ENCODE results near the gene TKTL1. TPM values are rescaled to one million over a fixed set of nuclear protein-coding genes. Genes with fewer than 3 reads are reported as not detected.

The TKTL1 gene
- total RNA-seq, 1 experiment from 2014 or later = not detected

GRCh38 chrX:154312116-154312515, 16.5 kb downstream of the TKTL1 start:
- no peak for ATAC-seq
- in situ Hi-C loops (cut with HindIII; ENCODE audit: low pct_unique_long_range_greater_than_20kb, low sequenced_read_pairs) (no loop called here), intact Hi-C loops (cut with micrococcal nuclease; ENCODE audit: unreplicated experiment) (no loop called here)
- CTCF ChIA-PET = no interaction called here
- DNase-seq (ENCODE audit: low read depth, low spot score) = no peak
- Histone ChIP-seq H3K4me3 (ENCODE audit: low read depth in 2 of 2, low read length in 2 of 2) (no peak overlapping the region), H3K9me3 (ENCODE audit: control insufficient read depth, insufficient read depth, low read depth, low read length) (no peaks in the 10 kb centered on the region), H3K27me3 (ENCODE audit: control insufficient read depth, insufficient read depth, low read length) (no peaks in the 10 kb centered on the region), H3K36me3 (ENCODE audit: control insufficient read depth, insufficient read depth, low read length) (no peaks in the 10 kb centered on the region), H3K4me1 (ENCODE audit: control insufficient read depth, insufficient read depth, low read length) (no peaks in the 10 kb centered on the region), H3K27ac (ENCODE audit: low read length) (no peak overlapping the region)
- no TSS peak for BruUV-seq (replicated peaks)
- POLR2A ChIA-PET = interaction anchor here (0.6 kb wide), 2 partner anchors 18 to 408 kb away, joined by 3 read pairs; no protein-coding TSS in a partner anchor
- no peak for TF ChIP-seq SIN3A (IDR thresholded peaks at IDR 0.05; ENCODE audit: borderline replicate concordance, insufficient read depth, low read depth, low read length)
- no peak for TF ChIP-seq POLR2AphosphoS5 (IDR thresholded peaks at IDR 0.05; ENCODE audit: low read depth, low read length)
- TF ChIP-seq REST (IDR thresholded peaks at IDR 0.05; ENCODE audit: insufficient read depth in 1 of 2, low read depth in 2 of 2, low read length in 1 of 2) = no peak
- no peak for TF ChIP-seq CTCF (IDR thresholded peaks at IDR 0.05)
- TF ChIP-seq TCF7L2 (IDR thresholded peaks at IDR 0.05; ENCODE audit: low read depth, low read length) = no peak

DNA sequence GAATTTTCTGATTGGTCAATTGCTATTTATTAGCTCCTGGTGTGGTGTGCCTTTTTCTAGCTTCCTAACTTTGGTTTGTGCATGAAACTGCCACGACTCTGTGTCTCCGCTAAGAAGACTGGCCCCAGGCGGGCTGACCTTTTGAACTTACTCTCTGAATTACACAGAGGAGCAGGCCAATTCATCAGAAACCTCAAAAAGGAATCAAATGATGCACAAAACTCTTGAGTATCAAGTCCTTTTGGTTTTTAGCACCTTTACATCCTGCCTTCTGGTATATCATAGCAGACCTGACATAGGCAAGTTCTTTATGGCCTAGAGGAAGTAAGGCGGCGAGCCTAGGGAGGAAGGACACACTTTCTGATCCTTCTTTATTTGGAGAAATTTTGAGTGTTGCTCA, 17.6 kb downstream of the TKTL1 start:
- in situ Hi-C loops (cut with HindIII; ENCODE audit: low pct_unique_long_range_greater_than_20kb, low sequenced_read_pairs) = no loop called here
- no peak overlapping the region for H3K27ac ChIP-seq (ENCODE audit: low read length)
- intact Hi-C loops (cut with micrococcal nuclease; ENCODE audit: unreplicated experiment) = no loop called here
- no peaks in the 10 kb centered on the region for H3K9me3 ChIP-seq (ENCODE audit: control insufficient read depth, insufficient read depth, low read depth, low read length)
- BruUV-seq (replicated peaks) = no TSS peak
- no peaks in the 10 kb centered on the region for H3K36me3 ChIP-seq (ENCODE audit: control insufficient read depth, insufficient read depth, low read length)
- no peak for ATAC-seq
- no peaks in the 10 kb centered on the region for H3K27me3 ChIP-seq (ENCODE audit: control insufficient read depth, insufficient read depth, low read length)
- ChIA-PET POLR2A (interaction anchor here (0.6 kb wide), 1 partner anchor 22 kb away, joined by 5 read pairs; no protein-coding TSS in a partner anchor), CTCF (no interaction called here)
- no peaks in the 10 kb centered on the region for H3K4me1 ChIP-seq (ENCODE audit: control insufficient read depth, insufficient read depth, low read length)
- TF ChIP-seq POLR2AphosphoS5 (IDR thresholded peaks at IDR 0.05; ENCODE audit: low read depth, low read length) = no peak
- no peak for TF ChIP-seq REST (IDR thresholded peaks at IDR 0.05; ENCODE audit: insufficient read depth in 1 of 2, low read depth in 2 of 2, low read length in 1 of 2)
- TF ChIP-seq TCF7L2 (IDR thresholded peaks at IDR 0.05; ENCODE audit: low read depth, low read length) = no peak
- TF ChIP-seq SIN3A (IDR thresholded peaks at IDR 0.05; ENCODE audit: borderline replicate concordance, insufficient read depth, low read depth, low read length) = no peak
- TF ChIP-seq CTCF (IDR thresholded peaks at IDR 0.05) = no peak
- DNase-seq (ENCODE audit: low read depth, low spot score) = no peak
- H3K4me3 ChIP-seq (ENCODE audit: low read depth in 2 of 2, low read length in 2 of 2) = no peak overlapping the region

Measured in Panc1 (cell line).